ENCODE measurements around the gene SPON1.

Gene SPON1

GRCh38 chr11:14073849-14074476, 111.4 kb downstream of the SPON1 start:
- CTCF ChIA-PET = no interaction called here

DNA sequence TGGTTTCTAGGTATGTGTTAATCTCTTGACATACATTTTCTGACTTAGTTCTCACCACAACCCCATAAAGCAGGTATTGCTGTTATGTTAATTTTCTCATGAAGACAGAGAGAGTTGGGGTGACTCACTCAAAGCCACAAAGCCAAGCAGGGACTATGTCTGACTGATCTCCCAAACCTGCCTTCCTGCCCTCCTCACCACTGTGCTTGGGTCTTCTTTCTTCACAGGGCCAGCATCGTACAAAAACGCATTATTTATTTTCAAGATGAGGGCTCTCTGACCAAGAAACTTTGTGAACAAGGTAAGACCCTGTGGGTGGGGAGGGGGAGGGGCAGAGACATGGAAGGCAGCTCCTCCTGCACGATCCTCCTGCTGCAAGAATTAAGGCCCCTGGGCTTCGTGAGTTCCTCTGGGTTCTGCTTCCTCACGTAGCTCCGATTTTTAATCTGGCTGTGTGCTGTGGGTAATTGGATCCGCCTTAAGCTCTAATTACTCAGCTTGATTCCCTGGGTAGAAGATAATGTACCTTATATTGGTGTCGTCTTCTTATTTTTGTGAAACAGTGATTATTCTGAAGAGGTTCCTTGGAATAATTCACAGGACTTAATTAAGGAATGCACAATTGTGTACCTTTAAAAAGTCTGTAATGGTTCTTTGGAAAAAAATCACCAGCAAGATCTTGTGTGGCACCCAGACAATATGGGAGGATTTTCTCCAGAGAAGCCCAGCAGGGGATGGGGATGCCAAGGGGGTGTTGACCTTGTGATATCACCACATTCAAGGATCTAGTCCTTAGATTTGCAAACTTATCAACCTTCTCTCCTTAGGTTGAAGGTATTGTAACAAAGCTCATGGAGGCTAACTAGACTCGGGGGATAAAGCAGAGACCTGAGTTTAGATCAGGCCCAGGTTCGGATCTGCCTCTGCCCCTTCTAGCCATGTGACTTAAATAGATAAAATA, 112.9 kb downstream of the SPON1 start:
- TF ChIP-seq LEF1 (IDR thresholded peaks at IDR 0.05; ENCODE audit: borderline replicate concordance) = no peak
- no peak for TF ChIP-seq PKNOX1 (IDR thresholded peaks at IDR 0.05)
- no peak for TF ChIP-seq CTBP1 (IDR thresholded peaks at IDR 0.05; ENCODE audit: borderline replicate concordance)
- no peak for TF ChIP-seq HDGF (IDR thresholded peaks at IDR 0.05; ENCODE audit: borderline replicate concordance)
- ChIA-PET POLR2A (no interaction called here), CTCF (no interaction called here)
- DNase-seq (ENCODE audit: extremely low spot score) = no peak

More at GRCh38 chr11:14073849-14074476, 111.4 kb downstream of the SPON1 start:
- POLR2A ChIA-PET = no interaction called here
- TF ChIP-seq PKNOX1 (IDR thresholded peaks at IDR 0.05) (no peak), FOXM1 (IDR thresholded peaks at IDR 0.05; ENCODE audit: borderline replicate concordance) (no peak), ELF4 (IDR thresholded peaks at IDR 0.05) (no peak), HDGF (IDR thresholded peaks at IDR 0.05; ENCODE audit: borderline replicate concordance) (no peak), SUZ12 (IDR thresholded peaks at IDR 0.05) (no peak), FOXK2 (IDR thresholded peaks at IDR 0.05) (no peak), LEF1 (IDR thresholded peaks at IDR 0.05; ENCODE audit: borderline replicate concordance) (no peak), NFRKB (IDR thresholded peaks at IDR 0.05) (no peak), TARDBP (IDR thresholded peaks at IDR 0.05) (no peak), CTBP1 (IDR thresholded peaks at IDR 0.05; ENCODE audit: borderline replicate concordance) (no peak)
- DNase-seq (ENCODE audit: extremely low spot score) = no peak

GRCh38 chr11:14079011-14079410, 116.5 kb downstream of the SPON1 start:
- ChIA-PET CTCF (interaction anchor here (0.9 kb wide), 1 partner anchor 11 kb away, joined by 3 read pairs; no protein-coding TSS in a partner anchor), POLR2A (no interaction called here)
- no peak for DNase-seq (ENCODE audit: extremely low spot score)
- no peak for TF ChIP-seq TARDBP (IDR thresholded peaks at IDR 0.05)
- no peak for TF ChIP-seq CTBP1 (IDR thresholded peaks at IDR 0.05; ENCODE audit: borderline replicate concordance)
- TF ChIP-seq NFRKB (IDR thresholded peaks at IDR 0.05) = no peak
- no peak for TF ChIP-seq FOXA1 (IDR thresholded peaks at IDR 0.05)
- TF ChIP-seq SP1 (IDR thresholded peaks at IDR 0.05) = no peak
- TF ChIP-seq LEF1 (IDR thresholded peaks at IDR 0.05; ENCODE audit: borderline replicate concordance) = no peak
- no peak for TF ChIP-seq ELF4 (IDR thresholded peaks at IDR 0.05)
- no peak for TF ChIP-seq ZNF384 (IDR thresholded peaks at IDR 0.05)
- TF ChIP-seq BHLHE40 (IDR thresholded peaks at IDR 0.05; ENCODE audit: borderline replicate concordance) = no peak
- no peak for TF ChIP-seq FOXK2 (IDR thresholded peaks at IDR 0.05)
- TF ChIP-seq ARNT (IDR thresholded peaks at IDR 0.05) = no peak
- no peak for TF ChIP-seq PKNOX1 (IDR thresholded peaks at IDR 0.05)

GRCh38 chr11:14079797-14080196, 117.3 kb downstream of the SPON1 start:
- ChIA-PET POLR2A (no interaction called here), CTCF (no interaction called here)
- no peak for TF ChIP-seq L3MBTL2 (conservative IDR thresholded peaks at IDR 0.05)
- TF ChIP-seq LEF1 (IDR thresholded peaks at IDR 0.05; ENCODE audit: borderline replicate concordance) = no peak
- TF ChIP-seq FOXM1 (IDR thresholded peaks at IDR 0.05; ENCODE audit: borderline replicate concordance) = no peak
- no peak for TF ChIP-seq ELF4 (IDR thresholded peaks at IDR 0.05)
- TF ChIP-seq SP1 (IDR thresholded peaks at IDR 0.05) = no peak
- no peak for TF ChIP-seq PKNOX1 (IDR thresholded peaks at IDR 0.05)
- TF ChIP-seq BHLHE40 (IDR thresholded peaks at IDR 0.05; ENCODE audit: borderline replicate concordance) = no peak
- no peak for DNase-seq (ENCODE audit: extremely low spot score)

GRCh38 chr11:14081581-14082231, 119.2 kb downstream of the SPON1 start:
- ChIA-PET CTCF (no interaction called here), POLR2A (no interaction called here)
- no peak for DNase-seq (ENCODE audit: extremely low spot score)
- no peak for TF ChIP-seq L3MBTL2 (conservative IDR thresholded peaks at IDR 0.05)
- TF ChIP-seq LEF1 (IDR thresholded peaks at IDR 0.05; ENCODE audit: borderline replicate concordance) = no peak
- no peak for TF ChIP-seq PKNOX1 (IDR thresholded peaks at IDR 0.05)
- TF ChIP-seq ELF4 (IDR thresholded peaks at IDR 0.05) = no peak
- no peak for TF ChIP-seq FOXA1 (IDR thresholded peaks at IDR 0.05)
- no peak for TF ChIP-seq NFRKB (IDR thresholded peaks at IDR 0.05)
